HG03575 (cell line): Measurements from ENCODE around the gene C16orf92.
"Not testable (repeated sequence)": the region's sequence is repeated elsewhere in the genome, so short reads cannot be mapped to it uniquely, and the experiment has no call there.

Experiments
- ATAC-seq: cut with Tn5 transposase; IDR thresholded peaks from one replicate; pipeline ENCODE4 v1.9.1; 2021; ENCODE audit not compliant: unreplicated experiment, insufficient number of reproducible peaks, low FRiP score; ENCODE audit errors: extremely low read depth

C16orf92 gene

DNA sequence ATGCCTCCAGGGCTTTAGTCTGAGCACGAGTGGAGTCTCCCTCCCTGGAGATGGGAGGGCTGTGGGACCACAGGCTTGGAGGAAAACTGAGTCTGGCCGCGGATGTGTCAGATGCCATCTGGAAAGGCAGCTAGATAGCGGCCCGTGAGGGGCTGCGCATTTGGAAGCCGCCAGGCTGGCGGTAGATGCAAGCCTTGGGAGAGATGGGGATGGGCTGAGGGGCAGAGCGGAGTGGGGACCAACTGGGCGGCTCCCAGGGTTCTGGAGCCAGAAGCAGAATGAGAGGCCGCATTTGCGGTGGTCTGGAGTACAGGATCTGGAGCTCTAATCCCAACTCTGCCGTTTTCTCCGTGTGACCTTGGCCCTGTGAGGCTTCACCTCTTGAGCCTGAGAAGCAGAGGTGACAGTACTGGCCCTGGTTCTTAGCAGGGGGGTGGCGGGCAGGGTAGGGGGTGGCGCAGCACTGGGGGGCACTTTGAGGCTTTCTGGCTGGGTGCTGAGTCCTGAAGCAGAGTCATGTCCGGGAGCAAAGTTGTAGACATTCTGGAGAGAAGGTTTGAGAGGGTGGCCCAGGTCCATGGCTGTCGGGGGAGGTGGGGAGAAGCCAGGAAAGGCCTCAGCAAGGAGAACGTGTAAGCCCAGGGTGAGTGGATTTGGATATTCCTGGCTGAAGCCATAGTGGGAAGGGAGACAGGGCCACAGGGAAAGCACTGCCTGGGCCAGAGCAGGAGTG is 20.2 kb upstream of the C16orf92 start:
- ATAC-seq: no peak

DNA sequence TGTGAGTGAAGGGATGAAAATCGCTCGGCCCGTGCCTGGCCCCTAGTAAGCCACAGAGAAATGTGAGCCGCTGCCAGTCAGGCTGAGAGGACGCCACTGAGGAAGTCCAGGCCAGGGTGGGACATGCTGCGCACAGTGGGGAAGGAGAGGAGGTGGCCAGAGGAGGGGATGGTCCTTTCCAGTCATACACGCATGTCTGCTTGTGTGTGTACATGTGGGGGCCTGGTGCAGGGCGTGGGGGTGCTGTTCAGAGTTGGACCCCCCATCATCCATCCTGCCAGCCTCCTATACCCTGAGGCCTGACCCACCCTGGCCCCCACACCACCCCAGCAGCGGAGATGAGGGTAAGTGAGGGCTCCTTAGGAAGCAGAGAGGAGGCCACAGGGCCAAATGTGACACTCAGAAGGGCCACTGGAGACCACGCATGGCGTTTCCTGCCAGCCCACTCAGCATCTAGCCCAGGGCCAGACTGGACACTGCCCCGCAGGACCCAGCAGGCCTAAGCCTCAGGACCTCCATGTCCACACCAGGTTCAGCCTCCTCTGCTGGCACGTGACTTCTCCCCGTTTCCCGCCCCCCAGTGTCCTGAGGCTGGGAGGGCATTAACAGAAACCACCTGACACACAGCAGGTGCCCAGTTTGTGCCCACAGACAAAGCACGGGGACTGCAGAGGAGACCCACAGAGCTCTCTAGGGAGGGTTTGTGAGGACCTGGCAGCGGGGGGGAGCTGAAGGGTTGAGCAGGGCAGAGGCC is 19.2 kb upstream of the C16orf92 start:
- no peak for ATAC-seq

- ATAC-seq: no peak
Observed at GRCh38 chr16:30004424-30004776, 18.6 kb upstream of the C16orf92 start.

DNA sequence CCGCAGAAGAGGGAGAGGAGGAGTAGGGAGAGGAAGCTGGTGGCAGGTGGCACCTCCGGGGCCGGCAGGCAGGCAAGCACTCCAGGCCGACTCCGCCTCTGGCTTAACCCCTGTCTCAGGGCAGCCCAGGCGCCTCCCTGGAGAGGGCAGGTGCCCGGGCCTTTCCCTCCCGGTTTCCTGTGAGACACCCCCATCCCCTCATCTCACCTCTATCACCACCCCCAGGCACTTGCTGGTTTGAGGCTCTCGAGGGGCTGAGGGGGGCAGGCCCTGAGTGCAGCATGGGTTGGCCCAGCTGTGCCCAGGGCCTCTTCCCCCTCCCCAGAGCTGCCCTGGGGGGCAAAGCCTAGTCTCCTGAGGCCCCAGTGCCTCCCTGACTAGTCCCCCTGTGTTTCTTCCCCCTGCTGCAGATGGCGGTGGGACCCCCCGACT is 18.2 kb upstream of the C16orf92 start:
- ATAC-seq: no peak

DNA sequence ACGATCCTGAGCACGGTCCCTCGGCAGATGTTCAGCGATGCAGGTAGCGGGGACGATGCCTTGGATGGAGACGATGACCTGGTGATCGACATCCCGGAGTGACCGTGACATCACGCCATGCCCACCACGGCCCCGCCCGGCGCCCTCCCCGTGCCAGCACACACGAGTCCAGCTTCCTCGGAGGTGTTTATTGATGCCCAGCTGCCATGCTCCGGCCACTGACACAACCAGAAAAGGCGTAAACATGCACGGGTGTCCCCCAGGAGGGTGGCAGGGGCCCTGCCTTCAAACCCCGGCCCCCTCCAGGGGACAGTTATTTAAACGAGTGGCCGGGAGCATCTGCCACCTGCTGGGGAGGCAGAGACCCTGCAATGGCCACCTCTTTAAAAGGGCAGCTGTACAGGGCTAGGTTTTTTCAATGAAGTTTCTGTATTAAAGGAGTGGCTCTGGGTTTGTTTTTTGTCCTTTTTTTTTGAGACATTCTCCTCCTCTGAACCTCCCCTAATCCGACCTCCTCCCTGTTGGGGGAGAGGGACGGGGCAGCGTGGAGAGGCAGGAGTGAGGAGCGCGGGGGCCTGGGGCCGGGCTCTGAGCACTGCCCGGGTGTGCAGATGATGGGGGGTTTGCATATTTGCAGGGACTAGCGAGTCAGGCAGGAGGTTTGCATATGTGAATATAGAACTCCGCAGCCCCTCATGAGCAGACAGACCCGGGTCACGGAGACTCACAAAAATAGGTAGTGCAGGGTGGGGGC is 17.5 kb upstream of the C16orf92 start:
- no peak for ATAC-seq

DNA sequence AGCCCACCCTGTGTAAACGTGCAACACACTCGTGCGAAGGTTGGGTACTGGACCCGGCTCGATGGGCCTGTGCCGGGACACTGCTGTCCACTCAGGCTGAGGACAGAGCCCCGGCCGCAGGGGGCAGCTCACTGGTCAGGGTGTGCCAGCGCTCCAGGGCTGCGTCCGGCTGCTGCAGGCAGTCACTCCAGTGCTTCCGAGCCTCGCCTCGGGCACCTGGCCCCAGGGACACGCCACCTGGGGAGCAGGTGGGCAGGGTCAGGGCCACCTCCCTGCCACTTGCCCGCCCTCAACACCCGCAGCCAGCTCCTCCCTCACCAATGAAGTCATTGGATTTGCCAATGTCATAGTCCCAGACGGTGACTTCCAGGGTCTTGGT is 16.9 kb upstream of the C16orf92 start:
- no peak for ATAC-seq

- ATAC-seq: no peak
Observed at GRCh38 chr16:30006659-30007377, 16.2 kb upstream of the C16orf92 start.

- no peak for ATAC-seq
Observed at GRCh38 chr16:30007378-30007895, 15.6 kb upstream of the C16orf92 start.

DNA sequence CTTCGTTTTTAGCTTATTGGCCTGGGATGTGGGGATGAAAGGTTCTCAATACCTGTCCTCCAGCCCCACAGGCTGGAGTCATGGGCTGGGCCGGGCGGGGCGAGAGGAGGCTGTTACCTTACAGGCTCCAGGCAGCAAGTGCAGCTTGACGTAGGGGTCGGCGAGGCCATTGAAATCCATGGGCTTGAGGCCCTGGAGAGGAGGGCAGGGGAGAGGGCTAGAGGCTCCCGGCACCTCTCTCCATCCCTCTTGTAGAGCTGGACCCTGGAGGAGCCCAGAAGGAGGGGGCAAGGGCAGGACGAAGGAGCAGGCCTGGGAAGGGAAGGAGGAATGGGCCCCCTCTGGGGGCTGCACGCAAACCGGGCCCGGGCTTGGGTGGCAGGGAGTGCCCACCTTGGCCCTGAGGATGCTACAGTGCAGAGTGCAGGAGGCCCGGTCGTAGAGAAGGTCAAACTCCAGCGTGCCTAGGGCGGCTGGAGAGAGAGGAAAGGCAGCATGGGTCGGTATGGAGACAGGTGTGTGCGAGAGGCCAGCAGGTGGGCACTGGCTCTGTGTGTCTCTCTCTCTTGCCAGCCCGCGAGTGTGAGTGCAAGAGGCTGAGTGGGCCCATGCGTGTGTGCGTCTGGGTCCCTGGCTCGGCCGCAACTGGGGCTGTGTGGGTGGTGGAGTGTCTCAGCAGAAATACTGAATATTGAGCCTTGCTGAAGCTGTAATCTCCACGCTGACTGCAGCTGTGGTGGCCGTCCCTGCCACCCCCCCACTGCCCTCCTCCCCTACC is 13.7 kb upstream of the C16orf92 start:
- ATAC-seq: no peak

DNA sequence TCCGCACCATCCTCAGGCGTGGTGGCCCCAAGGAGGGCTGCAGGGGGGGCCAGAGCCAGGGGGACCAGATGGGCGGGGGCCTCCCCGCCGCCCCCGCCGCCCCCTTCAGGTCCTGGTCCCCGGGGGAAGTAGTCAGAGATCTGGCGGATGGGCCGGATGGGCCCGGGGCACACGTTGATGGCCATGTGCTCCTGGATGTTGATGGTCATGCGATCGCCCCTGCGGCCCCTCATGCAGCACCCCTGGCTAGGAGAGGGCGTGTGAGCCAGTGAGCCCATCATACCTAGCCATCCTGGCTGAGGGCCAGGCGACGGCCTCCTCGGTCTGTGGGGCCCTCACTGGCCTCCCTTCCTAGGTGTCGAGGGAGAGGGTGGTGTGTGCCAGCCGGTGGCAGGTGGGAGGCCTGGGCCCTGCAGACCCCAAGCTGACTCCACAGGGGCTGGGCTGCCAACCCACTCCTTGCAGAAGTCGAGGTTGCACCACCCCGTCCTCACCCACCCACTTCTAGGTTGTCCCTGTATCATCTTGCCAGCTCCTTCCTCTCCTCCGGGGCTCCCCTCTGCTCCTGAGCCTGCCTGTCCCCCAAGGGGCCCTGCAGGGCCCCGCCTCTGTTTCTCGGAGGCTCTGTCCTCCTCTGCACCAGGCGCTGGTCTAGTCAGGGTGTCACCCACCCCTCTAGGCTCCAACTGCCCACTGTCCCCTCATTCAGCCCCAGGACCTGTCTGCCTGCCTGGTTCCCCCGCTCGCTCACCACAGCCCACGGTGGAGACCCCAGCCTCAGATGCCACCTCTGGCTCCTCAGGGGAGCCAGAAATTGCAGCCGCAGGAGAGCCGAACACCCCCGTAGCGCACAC is 12.8 kb upstream of the C16orf92 start:
- ATAC-seq: no peak

DNA sequence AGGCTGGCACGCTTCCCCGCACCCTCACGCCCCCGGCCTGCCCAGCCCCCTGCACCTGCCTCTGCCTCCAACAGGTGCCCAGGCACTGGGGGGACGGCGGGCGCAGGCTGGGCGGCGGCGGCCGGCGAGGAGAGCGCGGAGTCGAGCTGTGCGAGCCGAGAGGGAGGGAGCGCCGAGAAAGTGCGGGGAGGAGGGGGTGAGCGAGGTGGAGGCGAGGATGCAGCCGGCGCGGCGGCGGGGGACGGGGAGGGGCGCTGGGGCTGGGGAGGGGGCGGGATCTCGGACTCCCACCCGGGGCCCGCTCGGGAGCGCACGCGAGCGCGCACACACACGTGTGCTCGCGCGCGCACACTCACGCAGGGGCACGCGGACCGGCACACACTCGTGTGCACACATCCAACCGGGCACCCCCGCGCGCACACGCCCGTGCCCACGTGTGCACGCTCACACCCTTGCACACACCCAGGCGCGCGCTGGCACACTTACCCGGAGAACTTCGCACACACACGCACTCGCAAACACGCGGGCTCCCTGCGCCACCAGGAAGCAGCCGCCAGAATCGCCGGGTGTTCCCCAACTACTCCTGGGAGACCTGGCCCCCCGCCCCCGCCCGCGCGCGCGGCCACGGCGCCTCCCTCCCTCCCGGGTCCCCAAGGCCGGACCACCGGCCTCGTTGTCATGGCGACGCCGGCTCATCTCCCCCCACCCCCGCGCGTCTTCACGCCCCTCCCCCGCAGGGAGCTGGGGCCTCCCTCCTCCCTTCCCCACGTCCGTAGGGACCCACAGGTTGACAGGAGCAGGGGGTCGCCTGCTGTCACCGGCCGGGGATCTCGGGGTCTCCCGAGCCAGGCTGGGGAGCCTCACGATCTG is 11.9 kb upstream of the C16orf92 start, which contains the start of gene DOC2A:
Gene DOC2A (minus strand): TSS at position 184 of the 870 bp plus-strand sequence. CDS start 805 bp downstream, outside the sequence.
- ATAC-seq: no peak

DNA sequence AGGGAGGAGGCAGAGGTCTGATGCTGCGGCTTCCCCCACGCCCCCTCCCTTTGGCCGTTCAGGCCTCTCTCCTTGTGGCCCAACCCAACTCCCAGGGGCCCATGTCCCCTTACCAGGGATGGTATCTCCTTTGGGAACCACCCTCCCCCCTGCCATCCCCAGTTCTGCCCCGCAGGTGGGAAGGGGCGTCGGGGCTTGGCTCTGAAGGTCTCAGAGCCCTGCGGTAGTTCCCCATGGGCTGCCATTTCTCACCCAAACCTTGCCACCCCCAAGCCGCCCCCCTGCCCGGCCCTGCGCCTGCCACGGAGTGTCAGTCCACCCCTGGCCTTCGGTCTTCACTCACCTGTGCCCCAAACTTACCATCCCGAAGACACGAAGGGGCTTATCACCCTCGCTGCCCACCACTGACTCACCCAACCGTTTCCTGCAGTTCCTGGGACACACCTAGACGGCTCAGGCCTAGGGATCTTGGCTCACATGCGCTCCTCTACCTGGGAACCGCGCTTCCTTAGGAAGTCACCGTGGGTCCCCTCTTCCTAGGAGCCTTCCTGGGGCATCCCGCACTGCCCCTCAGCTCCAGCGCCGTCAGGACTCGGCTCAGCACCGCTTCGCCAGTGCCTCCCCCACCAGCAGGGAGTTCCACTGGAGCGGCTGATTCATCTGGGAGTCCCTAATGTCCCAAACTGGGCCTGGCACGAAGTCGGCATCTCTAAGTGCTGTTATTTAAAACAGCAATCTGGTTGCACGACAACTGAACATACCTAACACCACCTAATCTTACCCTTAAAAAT is 11.1 kb upstream of the C16orf92 start:
- ATAC-seq: no peak

DNA sequence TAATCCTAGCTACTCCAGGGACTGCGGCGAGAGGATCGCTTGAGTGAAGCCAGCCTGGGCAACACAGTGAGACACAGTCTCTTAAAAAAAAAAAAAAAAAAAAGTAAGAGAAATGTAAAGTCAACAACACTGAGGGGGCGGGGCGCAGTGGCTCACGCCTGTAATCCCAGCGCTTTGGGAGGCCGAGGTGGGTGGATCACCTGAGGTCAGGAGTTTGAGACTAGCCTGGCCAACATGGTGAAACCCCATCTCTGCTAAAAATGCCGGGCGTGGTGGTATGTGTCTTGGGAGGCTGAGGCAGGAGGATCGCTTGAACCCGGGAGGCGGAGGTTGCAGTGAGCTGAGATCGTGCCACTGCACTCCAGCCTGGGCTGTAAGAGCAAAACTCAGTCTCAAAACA is 10.4 kb upstream of the C16orf92 start:
- ATAC-seq: not testable (repeated sequence)

DNA sequence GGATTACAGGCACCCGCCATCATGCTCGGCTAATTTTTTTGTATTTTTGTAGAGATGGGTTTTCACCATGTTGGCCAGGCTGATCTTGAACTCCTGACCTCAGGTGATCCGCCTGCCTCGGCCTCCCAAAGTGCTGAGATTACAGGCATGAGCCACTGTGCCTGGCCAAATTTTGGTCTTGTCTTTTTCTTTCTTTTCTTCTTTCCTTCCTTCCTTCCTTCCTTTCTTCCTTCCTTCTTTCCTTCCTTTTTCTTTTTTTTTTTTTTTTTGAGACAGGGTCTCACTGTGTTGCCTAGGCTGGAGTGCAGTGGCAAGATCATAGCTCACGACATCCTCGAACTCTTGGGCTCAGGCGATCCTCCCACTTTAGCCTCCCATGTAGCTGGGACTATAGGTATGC is 7.5 kb upstream of the C16orf92 start:
- not testable (repeated sequence) for ATAC-seq

DNA sequence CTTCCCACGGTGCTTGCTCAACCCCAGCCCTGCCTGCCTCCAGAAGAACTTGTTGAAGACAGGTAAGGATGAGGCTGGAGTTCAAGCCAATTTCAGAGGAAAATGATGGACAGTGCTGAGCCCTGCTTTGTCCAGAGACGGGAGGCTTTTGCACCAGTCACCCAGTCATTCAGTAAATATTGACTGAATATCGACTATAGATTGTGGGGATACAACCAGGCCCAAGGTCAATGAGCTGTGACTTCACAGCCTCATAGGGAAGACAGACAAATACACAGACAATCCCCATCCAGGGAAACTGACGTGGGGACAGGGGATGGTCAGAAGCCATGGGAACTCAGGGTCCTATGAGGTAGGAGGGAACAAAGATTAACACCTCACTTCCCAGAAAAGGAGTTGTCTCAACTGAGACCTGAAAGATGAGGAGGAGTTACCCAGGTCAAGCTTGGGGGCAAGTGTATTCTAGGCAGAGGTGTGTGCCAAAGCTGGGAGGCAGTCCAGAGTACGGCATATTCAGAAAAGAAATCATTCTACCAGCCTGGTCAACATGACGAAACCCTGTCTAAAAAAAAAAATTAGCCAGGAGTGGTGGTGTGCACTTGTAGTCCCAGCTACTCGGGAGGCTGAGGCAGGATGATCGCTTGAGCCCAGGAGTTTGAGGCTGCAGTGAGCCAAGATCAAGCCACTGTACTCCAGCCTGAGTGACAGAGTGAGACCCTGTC is 6.3 kb upstream of the C16orf92 start:
- ATAC-seq: no peak
